ENCODE data around the gene MOG. TPM values are rescaled to one million over a fixed set of nuclear protein-coding genes. Genes with fewer than 3 reads are reported as not detected.

The MOG gene
- polyA plus RNA-seq, 3 donors: not detected

DNA sequence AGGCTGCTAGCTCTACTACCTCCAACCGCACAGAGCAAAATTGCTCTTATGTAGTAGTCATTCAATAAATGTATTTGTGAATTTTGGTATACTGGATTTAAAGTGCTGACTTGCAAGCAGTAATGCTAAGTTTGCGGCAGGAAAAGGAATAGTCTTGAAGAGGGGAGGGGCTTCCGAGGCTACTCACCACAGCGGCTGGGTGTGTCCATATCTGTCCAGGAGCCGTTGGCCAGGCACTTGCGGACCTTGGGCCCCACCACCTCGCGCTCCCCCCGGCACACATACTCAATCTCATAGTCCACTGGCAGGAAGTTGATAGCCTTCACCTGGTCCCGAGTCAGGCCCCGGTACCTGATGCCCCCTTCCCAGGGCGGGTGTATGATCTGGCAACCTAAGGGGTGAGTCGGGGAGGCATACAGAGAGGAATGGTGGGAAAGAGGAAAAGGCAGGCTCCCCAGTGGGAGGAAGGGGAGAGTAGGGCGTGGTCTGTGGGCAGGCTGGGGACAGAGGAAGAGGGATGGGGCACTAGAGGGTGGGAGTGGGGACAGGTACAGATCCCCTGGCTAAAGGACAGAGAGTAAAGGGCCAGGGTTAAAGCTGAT, 25.6 kb upstream of the MOG start:
- peak overlapping the region; percentile 30 for H2AFZ ChIP-seq (ENCODE audit: insufficient read depth, low read depth, low read length, poor library complexity, severe bottlenecking)
- no peaks in the 10 kb centered on the region for H3K36me3 ChIP-seq (replicated peaks in 1 of 2; ENCODE audit: control insufficient read depth in 1 of 2, insufficient read depth in 2 of 2, low read length in 2 of 2)
- no peak overlapping the region for H3K9ac ChIP-seq (ENCODE audit: insufficient read depth, low read length, poor library complexity, severe bottlenecking)
- no peak overlapping the region for H3K27ac ChIP-seq (ENCODE audit: low read depth in 1 of 2, low read length in 2 of 2)
- H3K4me2 ChIP-seq (replicated peaks; ENCODE audit: extremely low read depth, low read length, poor library complexity, severe bottlenecking): peak overlapping the region; percentile 99
- peak overlapping the region; percentile 9 to 96 (median 77) for H3K4me3 ChIP-seq (replicated peaks in 1 of 3; ENCODE audit: low read depth in 2 of 3, low read length in 3 of 3)
- Mint-ChIP-seq H3K27ac (peak overlapping the region in 2 of 7 donors; percentile 14 to 66), H3K36me3 (peaks cover 21 to 27% of the 10 kb centered on the region in 2 donors), H3K9me3 (peaks cover 0 to 10% (median 1%) of the 10 kb centered on the region in 7 donors), H3K4me1 (peaks cover 69% of the 10 kb centered on the region), H3K4me3 (peak overlapping the region; percentile 85 to 97), H3K27me3 (ENCODE audit: low read depth in 3 of 3) (peaks cover 39 to 58% (median 42%) of the 10 kb centered on the region in 3 donors)
- peaks cover 43% of the 10 kb centered on the region for H4K20me1 ChIP-seq (ENCODE audit: insufficient read depth, low read length)
- 37% methylated on average over 2 of the region's 14 CpGs for WGBS (ENCODE audit: insufficient coverage)
- TF ChIP-seq, protein P1, sequence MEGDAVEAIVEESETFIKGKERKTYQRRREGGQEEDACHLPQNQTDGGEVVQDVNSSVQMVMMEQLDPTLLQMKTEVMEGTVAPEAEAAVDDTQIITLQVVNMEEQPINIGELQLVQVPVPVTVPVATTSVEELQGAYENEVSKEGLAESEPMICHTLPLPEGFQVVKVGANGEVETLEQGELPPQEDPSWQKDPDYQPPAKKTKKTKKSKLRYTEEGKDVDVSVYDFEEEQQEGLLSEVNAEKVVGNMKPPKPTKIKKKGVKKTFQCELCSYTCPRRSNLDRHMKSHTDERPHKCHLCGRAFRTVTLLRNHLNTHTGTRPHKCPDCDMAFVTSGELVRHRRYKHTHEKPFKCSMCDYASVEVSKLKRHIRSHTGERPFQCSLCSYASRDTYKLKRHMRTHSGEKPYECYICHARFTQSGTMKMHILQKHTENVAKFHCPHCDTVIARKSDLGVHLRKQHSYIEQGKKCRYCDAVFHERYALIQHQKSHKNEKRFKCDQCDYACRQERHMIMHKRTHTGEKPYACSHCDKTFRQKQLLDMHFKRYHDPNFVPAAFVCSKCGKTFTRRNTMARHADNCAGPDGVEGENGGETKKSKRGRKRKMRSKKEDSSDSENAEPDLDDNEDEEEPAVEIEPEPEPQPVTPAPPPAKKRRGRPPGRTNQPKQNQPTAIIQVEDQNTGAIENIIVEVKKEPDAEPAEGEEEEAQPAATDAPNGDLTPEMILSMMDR (IDR thresholded peaks at IDR 0.05): no peak
- DNase-seq: no peak
- H3K9me3 ChIP-seq (replicated peaks in 1 of 2; ENCODE audit: control insufficient read depth in 1 of 2, insufficient read depth in 1 of 2, low read length in 2 of 2): no peaks in the 10 kb centered on the region
- intact Hi-C loops (cut with micrococcal nuclease): no loop called here
- peaks cover 55 to 65% of the 10 kb centered on the region in 2 donors for H3K4me1 ChIP-seq (ENCODE audit: control insufficient read depth in 1 of 2, insufficient read depth in 2 of 2, low read length in 2 of 2)
- peaks cover 14% of the 10 kb centered on the region for H3K79me2 ChIP-seq (ENCODE audit: insufficient read depth, low read length)
- peaks cover 2 to 55% of the 10 kb centered on the region in 2 donors for H3K27me3 ChIP-seq (ENCODE audit: control insufficient read depth in 2 of 2, insufficient read depth in 2 of 2, low read length in 2 of 2)

DNA sequence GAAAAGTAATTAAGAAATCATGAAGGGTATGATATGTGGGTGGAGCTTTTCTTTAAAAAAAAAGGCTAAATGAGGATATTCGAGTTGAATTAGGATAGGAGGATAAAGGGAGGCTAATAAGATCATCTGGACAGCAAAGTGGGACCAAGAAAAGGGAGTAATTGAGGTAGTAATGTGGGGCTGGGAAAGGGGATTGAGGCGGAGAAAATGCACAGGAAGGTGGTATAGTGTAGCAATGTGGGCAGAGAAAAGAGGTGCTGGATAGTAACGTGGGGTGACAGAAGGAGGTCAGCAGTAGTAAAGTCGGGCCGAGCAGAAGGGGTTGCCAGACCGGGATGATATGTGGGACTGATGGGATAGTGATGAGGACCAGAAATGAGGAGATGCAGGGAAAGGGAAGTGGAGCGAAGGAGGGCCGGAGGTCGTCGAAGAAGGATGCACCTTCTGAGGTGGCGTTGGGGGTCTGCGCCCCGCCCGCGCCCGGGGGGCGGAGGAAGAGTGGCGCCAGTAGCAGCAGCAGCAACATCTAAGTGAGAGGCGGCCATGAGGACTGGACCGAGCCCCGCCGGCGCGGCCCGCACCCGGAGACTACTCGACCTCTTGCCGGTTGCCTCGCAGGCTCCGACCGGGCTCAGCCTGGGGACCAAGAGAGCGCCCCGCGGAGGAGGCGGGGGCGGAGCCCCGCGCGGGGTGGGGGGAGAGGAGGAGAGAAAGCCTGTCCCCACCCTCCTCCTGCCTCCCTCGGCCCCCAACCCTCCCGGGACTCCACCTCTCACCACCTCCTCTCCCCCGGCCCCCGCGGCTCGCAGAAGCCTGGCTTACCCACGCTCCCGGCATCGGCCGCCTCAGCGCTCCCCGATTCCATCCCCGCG, 24.8 kb upstream of the MOG start:
- peaks cover 2 to 47% of the 10 kb centered on the region in 2 donors for H3K27me3 ChIP-seq (ENCODE audit: control insufficient read depth in 2 of 2, insufficient read depth in 2 of 2, low read length in 2 of 2)
- H3K4me2 ChIP-seq (replicated peaks; ENCODE audit: extremely low read depth, low read length, poor library complexity, severe bottlenecking): peak overlapping the region; percentile 99
- no peak overlapping the region for H3K27ac ChIP-seq (ENCODE audit: low read depth in 1 of 2, low read length in 2 of 2)
- peaks cover 36% of the 10 kb centered on the region for H4K20me1 ChIP-seq (ENCODE audit: insufficient read depth, low read length)
- H3K4me1 ChIP-seq (ENCODE audit: control insufficient read depth in 1 of 2, insufficient read depth in 2 of 2, low read length in 2 of 2): peaks cover 55 to 65% of the 10 kb centered on the region in 2 donors
- no peaks in the 10 kb centered on the region for H3K36me3 ChIP-seq (replicated peaks in 1 of 2; ENCODE audit: control insufficient read depth in 1 of 2, insufficient read depth in 2 of 2, low read length in 2 of 2)
- Mint-ChIP-seq H3K27me3 (ENCODE audit: low read depth in 3 of 3) (peaks cover 33 to 50% (median 36%) of the 10 kb centered on the region in 3 donors), H3K4me1 (peaks cover 66% of the 10 kb centered on the region), H3K36me3 (peaks cover 21 to 24% of the 10 kb centered on the region in 2 donors), H3K27ac (peak overlapping the region in 4 of 7 donors; percentile 38 to 79 (median 70)), H3K9me3 (peaks cover 0 to 5% (median 1%) of the 10 kb centered on the region in 7 donors), H3K4me3 (peak overlapping the region; percentile 85 to 97)
- intact Hi-C loops (cut with micrococcal nuclease): no loop called here
- peak overlapping the region; percentile 94 for H2AFZ ChIP-seq (ENCODE audit: insufficient read depth, low read depth, low read length, poor library complexity, severe bottlenecking)
- peak overlapping the region; percentile 68 for H3K9ac ChIP-seq (ENCODE audit: insufficient read depth, low read length, poor library complexity, severe bottlenecking)
- H3K9me3 ChIP-seq (replicated peaks in 1 of 2; ENCODE audit: control insufficient read depth in 1 of 2, insufficient read depth in 1 of 2, low read length in 2 of 2): no peaks in the 10 kb centered on the region
- no peak for DNase-seq
- peaks cover 14% of the 10 kb centered on the region for H3K79me2 ChIP-seq (ENCODE audit: insufficient read depth, low read length)
- TF ChIP-seq, protein P1 (IDR thresholded peaks at IDR 0.05): no peak
- peak overlapping the region; percentile 77 to 96 (median 85) for H3K4me3 ChIP-seq (replicated peaks in 1 of 3; ENCODE audit: low read depth in 2 of 3, low read length in 3 of 3)
- WGBS (ENCODE audit: insufficient coverage): 6% methylated on average over 27 of the region's 53 CpGs
